MCF 10A (cell line): ENCODE measurements around the gene PRIMA1. TPM values are rescaled to one million over a fixed set of nuclear protein-coding genes. Genes with fewer than 3 reads are reported as not detected.

Source experiments
- BruUV-seq: library from RNA; stranded (reverse); fragments of 400-500 nt; replicated peaks from 2 replicates; lab custom pipeline; 2021; lab: Mats Ljungman, UMichigan
- CTCF ChIA-PET: fragments of 300-600 bp; sonication (Branson Sonifier 250); formaldehyde crosslinking; extraction: SDS; loops from one replicate; lab custom pipeline; 2021; ENCODE audit warnings: antibody characterized with exemption, inconsistent platforms; lab: Yijun Ruan, JAX
- POLR2A ChIA-PET: fragments of 300-600, 350-650 bp; sonication (Branson Sonifier 250); formaldehyde crosslinking; extraction: SDS; loops from one replicate; lab custom pipeline; 2020; ENCODE audit warnings: antibody characterized with exemption, inconsistent platforms; lab: Yijun Ruan, JAX
- DNase-seq: peaks from one replicate; pipeline ENCODE4 v3.0.0-alpha.2; 2018; ENCODE audit not compliant: unreplicated experiment
- H3K27ac Mint-ChIP-seq: one replicate; pipeline ENCODE4 v1.8.0; 2022; ENCODE audit warnings: mild to moderate bottlenecking, low read depth, mixed read lengths; ENCODE audit not compliant: unreplicated experiment
- H3K27me3 Mint-ChIP-seq: one replicate; pipeline ENCODE4 v1.8.0; 2022; ENCODE audit warnings: mixed read lengths; ENCODE audit not compliant: insufficient read depth, unreplicated experiment
- H3K36me3 Mint-ChIP-seq: one replicate; pipeline ENCODE4 v1.8.0; 2022; ENCODE audit warnings: mild to moderate bottlenecking, moderate library complexity, mixed read lengths; ENCODE audit not compliant: insufficient read depth, unreplicated experiment
- H3K4me1 Mint-ChIP-seq: one replicate; pipeline ENCODE4 v1.8.0; 2022; ENCODE audit warnings: mixed read lengths; ENCODE audit not compliant: insufficient read depth, unreplicated experiment
- H3K4me3 Mint-ChIP-seq: one replicate; pipeline ENCODE4 v1.8.0; 2022; ENCODE audit warnings: mild to moderate bottlenecking, moderate library complexity, mixed read lengths; ENCODE audit not compliant: unreplicated experiment
- H3K9me3 Mint-ChIP-seq: one replicate; pipeline ENCODE4 v1.8.0; 2022; ENCODE audit warnings: mixed read lengths; ENCODE audit not compliant: unreplicated experiment
- intact Hi-C: fragments of 100-400 bp; cut with micrococcal nuclease; formaldehyde crosslinking; loops from 2 replicates; pipeline ENCODE4 v1.14.1; 2022
- total RNA-seq: library from RNA; stranded (reverse); gene quantifications from 2 replicates; pipeline ENCODE4 v1.2.3, GENCODE V29; 2022
- TF ChIP-seq, protein P1 (sequence below): fragments of 200-600 bp; IDR thresholded peaks from one replicate; pipeline ENCODE4 v1.8.0; 2022; ENCODE audit warnings: antibody characterized with exemption, mild to moderate bottlenecking; ENCODE audit not compliant: unreplicated experiment

The PRIMA1 gene
- total RNA-seq, 1 experiment from 2014 or later: not detected

DNA sequence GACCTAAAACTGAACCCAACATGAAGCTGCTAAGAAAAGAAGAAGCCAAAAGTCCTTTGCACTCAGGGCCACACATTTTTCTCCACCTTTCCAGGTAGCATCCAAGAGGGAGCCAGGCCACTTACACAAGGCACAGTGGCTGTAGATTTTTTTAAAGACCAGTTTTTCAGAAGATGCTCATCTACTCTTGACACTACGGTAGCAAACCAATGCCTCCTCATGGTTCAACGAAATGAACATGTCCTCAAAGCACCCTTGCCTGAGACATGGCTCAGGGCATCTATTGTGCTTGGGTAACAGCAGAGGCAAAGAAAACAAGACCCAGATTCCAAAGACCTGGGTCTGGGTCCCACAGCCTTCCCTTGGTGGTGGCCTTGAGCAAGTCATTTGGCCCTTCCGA lies 22.3 kb downstream of the PRIMA1 start:
- Mint-ChIP-seq H3K9me3 (no peaks in the 10 kb centered on the region), H3K36me3 (peaks cover 6% of the 10 kb centered on the region), H3K4me3 (no peak overlapping the region), H3K4me1 (peaks cover 17% of the 10 kb centered on the region), H3K27me3 (peaks cover 48% of the 10 kb centered on the region), H3K27ac (no peak overlapping the region)
- POLR2A ChIA-PET: no interaction called here
- no TSS peak for BruUV-seq
- CTCF ChIA-PET: no interaction called here
- no peak for DNase-seq
- TF ChIP-seq, protein P1, sequence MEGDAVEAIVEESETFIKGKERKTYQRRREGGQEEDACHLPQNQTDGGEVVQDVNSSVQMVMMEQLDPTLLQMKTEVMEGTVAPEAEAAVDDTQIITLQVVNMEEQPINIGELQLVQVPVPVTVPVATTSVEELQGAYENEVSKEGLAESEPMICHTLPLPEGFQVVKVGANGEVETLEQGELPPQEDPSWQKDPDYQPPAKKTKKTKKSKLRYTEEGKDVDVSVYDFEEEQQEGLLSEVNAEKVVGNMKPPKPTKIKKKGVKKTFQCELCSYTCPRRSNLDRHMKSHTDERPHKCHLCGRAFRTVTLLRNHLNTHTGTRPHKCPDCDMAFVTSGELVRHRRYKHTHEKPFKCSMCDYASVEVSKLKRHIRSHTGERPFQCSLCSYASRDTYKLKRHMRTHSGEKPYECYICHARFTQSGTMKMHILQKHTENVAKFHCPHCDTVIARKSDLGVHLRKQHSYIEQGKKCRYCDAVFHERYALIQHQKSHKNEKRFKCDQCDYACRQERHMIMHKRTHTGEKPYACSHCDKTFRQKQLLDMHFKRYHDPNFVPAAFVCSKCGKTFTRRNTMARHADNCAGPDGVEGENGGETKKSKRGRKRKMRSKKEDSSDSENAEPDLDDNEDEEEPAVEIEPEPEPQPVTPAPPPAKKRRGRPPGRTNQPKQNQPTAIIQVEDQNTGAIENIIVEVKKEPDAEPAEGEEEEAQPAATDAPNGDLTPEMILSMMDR: no peak
- intact Hi-C loops: no loop called here

DNA sequence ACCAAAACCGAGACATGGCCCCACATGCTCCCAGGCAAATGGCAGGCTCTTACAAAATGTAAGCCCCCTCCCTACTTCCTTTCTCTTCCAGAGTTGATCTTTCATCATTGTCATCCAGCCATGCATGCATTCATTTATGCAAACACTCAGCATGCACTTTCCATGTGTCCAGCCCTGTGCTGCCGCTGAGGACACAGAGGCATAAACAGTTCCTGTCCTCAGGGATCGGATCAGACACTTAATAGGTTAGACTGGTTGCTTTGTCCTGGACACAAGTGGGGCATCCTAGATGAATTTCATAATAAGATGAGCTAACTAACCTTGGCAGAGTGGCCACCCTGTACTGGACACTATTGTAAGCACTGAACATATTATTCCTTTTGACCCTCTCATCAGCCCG lies 23.1 kb downstream of the PRIMA1 start:
- Mint-ChIP-seq H3K27ac (no peak overlapping the region), H3K4me3 (no peak overlapping the region), H3K4me1 (peaks cover 17% of the 10 kb centered on the region), H3K27me3 (peaks cover 51% of the 10 kb centered on the region), H3K36me3 (peaks cover 6% of the 10 kb centered on the region), H3K9me3 (no peaks in the 10 kb centered on the region)
- TF ChIP-seq, protein P1: no peak
- intact Hi-C loops: no loop called here
- no TSS peak for BruUV-seq
- CTCF ChIA-PET: interaction anchor here (0.8 kb wide), 1 partner anchor 109 kb away, joined by 3 read pairs; no protein-coding TSS in a partner anchor
- POLR2A ChIA-PET: no interaction called here
- DNase-seq: no peak

DNA sequence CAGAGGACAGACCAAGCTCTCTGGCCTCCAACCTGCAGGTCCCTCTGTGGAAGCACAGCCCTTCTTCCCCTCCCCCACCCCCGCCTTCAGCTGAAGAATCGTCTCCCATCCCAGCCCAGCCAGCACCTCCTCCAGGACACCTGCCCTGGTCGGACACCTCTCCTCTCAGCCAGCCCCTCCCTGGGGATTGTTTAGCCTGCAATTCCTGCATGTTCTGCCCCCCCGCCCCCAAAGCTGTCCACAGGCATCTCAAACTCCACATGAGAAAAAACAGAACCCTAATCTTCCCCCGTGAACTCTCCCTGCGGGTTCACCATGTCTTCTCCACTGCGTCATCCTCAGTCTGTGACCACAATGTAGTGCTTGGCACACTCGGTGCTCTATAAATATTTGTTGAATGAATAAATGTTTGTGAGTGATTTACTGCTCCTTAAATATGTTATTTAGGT lies 24.1 kb downstream of the PRIMA1 start:
- ChIA-PET CTCF (interaction anchor here (0.6 kb wide), 1 partner anchor 9 kb away, joined by 3 read pairs; no protein-coding TSS in a partner anchor), POLR2A (no interaction called here)
- H3K4me3 Mint-ChIP-seq: peak overlapping the region; percentile 9
- no peaks in the 10 kb centered on the region for H3K9me3 Mint-ChIP-seq
- H3K36me3 Mint-ChIP-seq: peaks cover 6% of the 10 kb centered on the region
- H3K27me3 Mint-ChIP-seq: peaks cover 51% of the 10 kb centered on the region
- peaks cover 17% of the 10 kb centered on the region for H3K4me1 Mint-ChIP-seq
- intact Hi-C loops: no loop called here
- no peak overlapping the region for H3K27ac Mint-ChIP-seq
- TF ChIP-seq, protein P1: no peak
- DNase-seq: peak; percentile 31
- no TSS peak for BruUV-seq

DNA sequence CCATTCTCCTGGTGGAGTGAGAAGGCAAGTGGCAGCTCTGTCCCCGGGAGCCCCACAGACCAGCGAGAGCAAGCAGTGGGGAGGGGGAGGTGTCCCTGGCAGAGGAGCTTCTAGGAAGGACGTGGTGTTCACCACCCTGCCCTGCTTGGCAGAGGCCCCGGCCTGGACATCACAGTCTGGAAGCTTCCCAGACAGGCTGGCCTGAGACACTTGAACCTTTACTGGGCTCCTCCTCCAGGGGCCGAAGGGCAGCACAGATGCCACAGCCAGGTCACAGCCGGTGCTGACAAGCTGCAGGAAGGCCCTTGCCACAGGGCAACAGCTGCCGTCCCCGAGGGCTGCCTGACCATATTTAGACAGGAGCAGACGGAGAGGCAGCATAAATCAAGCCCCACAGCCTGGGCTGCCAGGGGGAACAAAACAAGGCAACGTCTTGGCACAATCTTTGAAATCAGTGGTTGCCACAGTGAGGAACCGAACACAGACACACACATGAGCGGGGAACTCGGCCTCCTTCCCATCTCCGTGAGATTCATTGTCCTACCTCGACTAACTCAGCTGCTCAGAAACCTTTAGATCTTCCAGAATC lies 28.5 kb downstream of the PRIMA1 start:
- H3K4me1 Mint-ChIP-seq: peaks cover 12% of the 10 kb centered on the region
- TF ChIP-seq, protein P1: no peak
- H3K4me3 Mint-ChIP-seq: no peak overlapping the region
- POLR2A ChIA-PET: no interaction called here
- CTCF ChIA-PET: no interaction called here
- DNase-seq: no peak
- H3K36me3 Mint-ChIP-seq: peaks cover 6% of the 10 kb centered on the region
- peaks cover 38% of the 10 kb centered on the region for H3K27me3 Mint-ChIP-seq
- intact Hi-C loops: no loop called here
- H3K9me3 Mint-ChIP-seq: no peaks in the 10 kb centered on the region
- no TSS peak for BruUV-seq
- no peak overlapping the region for H3K27ac Mint-ChIP-seq
